Nephron progenitor cell (in vitro differentiated cells): ENCODE results near the gene PLAAT3.

Experiments
- DNase-seq: peaks from one replicate; pipeline ENCODE4 v3.0.0; 2021
- H3K27ac Mint-ChIP-seq: 2 replicates; pipeline ENCODE4 v1.8.0; 2021; ENCODE audit warnings: mild to moderate bottlenecking, moderate library complexity, mixed read lengths
- H3K27me3 Mint-ChIP-seq: 2 replicates; pipeline ENCODE4 v1.8.0; 2021; ENCODE audit warnings: mild to moderate bottlenecking, low read depth, mixed read lengths; ENCODE audit not compliant: poor library complexity
- H3K36me3 Mint-ChIP-seq: 2 replicates; pipeline ENCODE4 v1.8.0; 2021; ENCODE audit warnings: low read depth, mixed read lengths
- H3K4me1 Mint-ChIP-seq: 2 replicates; pipeline ENCODE4 v1.8.0; 2021; ENCODE audit warnings: mixed read lengths
- H3K4me3 Mint-ChIP-seq: 2 replicates; pipeline ENCODE4 v1.8.0; 2021; ENCODE audit warnings: mild to moderate bottlenecking, moderate library complexity, mixed read lengths
- H3K9me3 Mint-ChIP-seq: 2 replicates; pipeline ENCODE4 v1.8.0; 2021; ENCODE audit warnings: mild to moderate bottlenecking, moderate library complexity, mixed read lengths
- CTCF ChIP-seq: fragments of 200-600 bp; sonication (generic); IDR thresholded peaks from 2 replicates; pipeline ENCODE4 v1.5.0; 2021; ENCODE audit warnings: antibody characterized with exemption

PLAAT3 gene

GRCh38 chr11:63574856-63575602 is 39.2 kb downstream of the PLAAT3 start:
- DNase-seq: no peak
- Mint-ChIP-seq H3K4me1 (peaks cover 15% of the 10 kb centered on the region), H3K36me3 (no peaks in the 10 kb centered on the region), H3K27ac (no peak overlapping the region), H3K27me3 (peaks cover 12% of the 10 kb centered on the region), H3K9me3 (peaks cover 17% of the 10 kb centered on the region), H3K4me3 (no peak overlapping the region)
- no peak for TF ChIP-seq CTCF

GRCh38 chr11:63573881-63574855 is 40.1 kb downstream of the PLAAT3 start:
- peaks cover 15% of the 10 kb centered on the region for H3K4me1 Mint-ChIP-seq

GRCh38 chr11:63572026-63572688 is 42.1 kb downstream of the PLAAT3 start:
- H3K27ac Mint-ChIP-seq: no peak overlapping the region
- TF ChIP-seq CTCF: no peak
- H3K4me1 Mint-ChIP-seq: peaks cover 20% of the 10 kb centered on the region
- peaks cover 16% of the 10 kb centered on the region for H3K27me3 Mint-ChIP-seq
- H3K4me3 Mint-ChIP-seq: no peak overlapping the region
- no peak for DNase-seq
- peaks cover under 1% of the 10 kb centered on the region for H3K9me3 Mint-ChIP-seq
- H3K36me3 Mint-ChIP-seq: no peaks in the 10 kb centered on the region

More at GRCh38 chr11:63573881-63574855, 40.1 kb downstream of the PLAAT3 start:
- no peak for TF ChIP-seq CTCF
- Mint-ChIP-seq H3K36me3 (no peaks in the 10 kb centered on the region), H3K4me3 (no peak overlapping the region), H3K9me3 (peaks cover 14% of the 10 kb centered on the region), H3K27ac (peak overlapping the region; percentile 82), H3K27me3 (peaks cover 16% of the 10 kb centered on the region)
- no peak for DNase-seq

- DNase-seq: no peak
- Mint-ChIP-seq H3K27ac (no peak overlapping the region), H3K27me3 (peaks cover 12% of the 10 kb centered on the region), H3K4me3 (no peak overlapping the region), H3K9me3 (no peaks in the 10 kb centered on the region), H3K4me1 (peaks cover 24% of the 10 kb centered on the region), H3K36me3 (no peaks in the 10 kb centered on the region)
- no peak for TF ChIP-seq CTCF
Measured at GRCh38 chr11:63569570-63569969, 44.7 kb downstream of the PLAAT3 start.

GRCh38 chr11:63567044-63567840 is 47.0 kb downstream of the PLAAT3 start:
- Mint-ChIP-seq H3K36me3 (no peaks in the 10 kb centered on the region), H3K4me1 (peaks cover 28% of the 10 kb centered on the region), H3K27me3 (peaks cover 9% of the 10 kb centered on the region), H3K4me3 (no peak overlapping the region), H3K9me3 (no peaks in the 10 kb centered on the region), H3K27ac (peak overlapping the region; percentile 62)
- no peak for TF ChIP-seq CTCF
- no peak for DNase-seq
